Stimulated activated CD8-positive, alpha-beta memory T cell treated with anti-CD3 and anti-CD28 coated beads, Interleukin-12 subunit alpha, Interleukin-12 subunit beta, amount 100 ng/mL, for 24 hours (primary cell): ENCODE results near the gene AJAP1.

ENCODE experiments used
- DNase-seq: peaks from one replicate; pipeline ENCODE4 v3.0.0-alpha.2; 2020; ENCODE audit errors: extremely low read depth

The AJAP1 gene

DNA sequence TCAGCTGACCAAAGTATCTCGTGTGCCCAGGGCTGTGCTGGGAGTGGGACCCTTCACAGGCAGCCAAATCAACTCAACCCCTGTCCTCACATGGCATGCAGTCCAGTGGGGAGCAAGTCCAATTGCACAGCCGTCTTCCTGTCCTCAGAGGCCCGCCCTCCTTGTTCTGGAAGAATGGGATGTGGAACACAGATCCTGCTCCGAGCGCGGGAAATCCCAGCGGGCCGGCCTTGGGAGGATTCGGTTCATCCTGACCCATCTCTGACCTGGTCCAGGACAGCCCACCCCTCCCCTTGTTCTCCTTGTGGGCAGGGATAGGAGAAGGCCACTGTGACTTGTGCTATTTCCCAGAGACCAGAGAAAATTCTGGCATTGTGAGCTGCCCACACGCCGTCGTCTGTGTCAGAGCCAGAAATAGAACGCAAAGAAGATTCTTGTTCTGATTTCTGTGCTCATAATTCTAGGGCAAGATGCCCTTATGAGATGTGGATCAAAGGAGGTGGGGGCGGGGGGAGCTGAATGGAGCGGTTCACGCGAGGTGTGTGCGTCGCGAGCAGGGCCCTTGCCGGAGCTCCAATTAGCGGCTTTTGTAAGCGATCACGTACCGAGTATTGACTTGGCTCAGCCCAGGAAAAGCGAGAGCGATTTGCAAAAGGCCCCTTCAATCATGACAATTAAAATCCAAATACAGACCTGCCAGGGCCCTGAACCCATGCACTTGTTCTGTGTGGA, 79.2 kb downstream of the AJAP1 start:
- DNase-seq, result no peak

DNA sequence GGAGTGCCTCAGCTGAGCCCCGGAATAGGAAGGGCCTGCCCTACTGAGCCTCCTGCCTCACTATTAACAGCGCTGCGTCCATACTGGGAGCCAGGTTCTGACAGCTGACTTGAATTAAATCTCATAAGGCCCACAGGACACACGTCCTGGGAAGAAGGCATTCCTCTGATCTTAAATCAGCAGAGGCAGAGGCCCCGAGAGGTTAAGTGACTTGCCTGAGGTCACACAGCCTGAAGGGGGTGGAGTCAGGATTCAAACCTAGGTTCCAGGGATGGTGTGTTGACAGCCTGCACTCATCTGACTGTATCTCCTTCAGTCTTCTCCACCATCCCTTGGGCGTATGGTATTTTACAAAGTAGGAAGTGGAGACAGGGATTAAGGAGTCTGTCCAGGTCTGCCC, 79.8 kb downstream of the AJAP1 start:
- DNase-seq, result no peak

DNA sequence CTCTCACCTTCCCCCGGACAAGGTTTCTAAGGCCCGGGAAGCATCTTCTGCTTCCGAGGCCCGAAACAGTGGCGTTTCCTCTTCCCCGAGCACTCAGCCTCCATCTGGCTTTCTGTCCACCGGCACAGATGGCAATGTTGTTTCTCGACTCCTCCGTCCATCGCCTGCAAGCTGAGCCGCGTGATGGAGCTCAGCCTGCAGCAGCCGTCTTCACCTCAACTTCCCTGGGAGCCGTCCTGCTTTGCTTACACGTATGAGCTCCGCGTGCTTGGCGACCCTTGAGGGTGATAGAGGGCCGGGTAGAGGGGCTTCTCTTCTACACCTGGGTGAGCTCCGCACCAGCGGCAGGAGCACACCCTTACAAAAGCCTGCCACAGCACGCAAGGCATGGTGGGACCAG, 80.4 kb downstream of the AJAP1 start:
- no peak for DNase-seq

DNA sequence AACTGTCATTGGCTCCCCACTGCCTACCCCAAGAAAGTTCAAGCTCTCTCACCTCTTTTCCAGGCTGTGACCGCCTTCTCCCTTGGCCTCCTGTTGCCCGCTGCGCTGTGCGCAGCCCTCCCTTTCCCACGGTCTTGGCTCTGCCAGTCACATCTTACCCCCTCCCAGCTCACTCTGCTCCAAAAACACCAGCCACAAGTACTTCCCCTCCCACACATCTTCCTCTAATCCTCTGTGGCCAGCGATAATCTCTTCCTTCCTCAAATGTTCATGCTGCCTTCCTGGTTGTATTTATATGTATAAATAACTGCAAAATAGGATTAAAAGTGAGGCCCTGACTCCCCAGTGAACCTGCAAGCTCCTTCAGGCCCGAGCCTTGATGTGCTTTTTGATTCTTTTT, 81.8 kb downstream of the AJAP1 start:
- no peak for DNase-seq

DNA sequence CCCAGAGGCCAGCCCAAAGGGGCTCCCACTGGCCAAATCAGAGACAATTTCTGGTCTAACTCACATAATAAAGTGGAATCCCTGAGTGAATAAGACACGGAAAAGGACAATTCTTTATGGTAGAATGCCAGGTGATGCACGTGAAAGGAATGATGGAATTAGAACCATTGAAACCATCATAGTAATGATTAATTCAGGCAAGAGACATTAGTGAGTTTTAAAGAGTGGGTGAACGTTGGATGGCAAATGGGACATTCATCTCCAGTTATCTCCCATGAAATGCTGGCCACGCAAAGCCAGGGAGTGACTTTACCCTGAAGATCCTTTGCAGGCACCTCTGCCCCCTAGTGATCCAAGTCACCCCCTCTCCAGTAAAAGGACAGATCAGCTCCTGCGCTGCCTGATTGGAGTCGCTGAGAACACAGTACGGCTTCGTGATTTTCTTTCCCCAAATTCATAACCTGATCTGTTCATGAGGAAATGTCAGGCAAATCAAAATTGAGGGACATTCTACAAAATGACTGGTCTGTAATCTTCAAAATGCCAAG, 87.5 kb downstream of the AJAP1 start:
- DNase-seq, result no peak

DNA sequence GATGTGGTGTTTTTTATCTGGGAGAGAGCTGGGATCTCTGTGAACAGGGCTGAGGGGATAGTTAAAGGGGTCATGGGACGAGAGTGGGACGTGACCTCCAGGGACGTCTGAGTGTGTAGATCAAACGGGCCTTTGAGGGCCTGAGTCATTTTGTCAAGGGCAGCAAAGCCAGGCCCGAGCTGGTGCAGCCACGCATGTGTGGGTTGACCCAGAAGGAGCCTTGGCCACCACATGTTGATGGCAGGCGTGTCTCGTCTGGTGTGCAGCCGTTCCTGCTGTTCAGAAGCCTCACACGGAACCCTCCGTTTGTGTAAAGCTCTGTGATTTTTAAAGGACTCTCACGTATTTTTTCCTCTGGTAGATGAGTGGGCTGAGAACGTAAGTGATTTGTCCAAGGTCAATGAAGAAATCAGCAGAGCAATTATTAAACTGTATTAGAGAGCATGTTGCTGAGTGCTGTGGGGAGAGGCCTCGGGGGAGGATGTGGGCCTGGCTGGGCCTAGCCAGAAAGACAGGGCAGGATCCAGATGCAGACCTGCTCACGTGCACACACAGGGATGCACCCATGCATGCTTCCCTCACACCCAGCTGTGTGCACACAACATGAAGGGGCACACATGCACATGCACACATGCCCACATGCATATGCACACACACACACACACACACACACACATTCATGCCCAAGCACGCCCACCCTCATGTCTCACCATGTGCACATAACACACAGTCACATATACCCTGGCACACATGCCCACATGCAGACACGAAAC, 89.8 kb downstream of the AJAP1 start:
- DNase-seq, result no peak

DNA sequence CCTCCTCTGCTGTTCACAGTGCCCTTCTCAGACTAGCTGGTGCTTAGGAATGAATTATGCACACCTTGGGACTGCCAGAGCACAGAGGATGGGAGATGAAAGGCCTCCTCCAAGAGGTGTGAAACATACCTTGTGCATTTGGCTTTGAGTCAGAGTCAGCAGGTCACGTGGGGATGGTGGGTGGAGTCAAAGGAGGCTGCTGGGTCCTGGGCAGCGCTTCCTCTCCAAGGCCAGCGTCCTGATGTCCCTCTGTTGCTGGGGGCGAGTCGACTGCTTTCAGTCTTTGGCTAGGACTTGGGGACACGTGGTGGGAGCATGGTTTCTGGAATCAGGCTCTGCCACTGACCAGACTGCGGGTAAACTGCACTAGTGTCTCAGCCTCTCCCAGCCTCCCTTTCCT, 91.2 kb downstream of the AJAP1 start:
- no peak for DNase-seq

DNA sequence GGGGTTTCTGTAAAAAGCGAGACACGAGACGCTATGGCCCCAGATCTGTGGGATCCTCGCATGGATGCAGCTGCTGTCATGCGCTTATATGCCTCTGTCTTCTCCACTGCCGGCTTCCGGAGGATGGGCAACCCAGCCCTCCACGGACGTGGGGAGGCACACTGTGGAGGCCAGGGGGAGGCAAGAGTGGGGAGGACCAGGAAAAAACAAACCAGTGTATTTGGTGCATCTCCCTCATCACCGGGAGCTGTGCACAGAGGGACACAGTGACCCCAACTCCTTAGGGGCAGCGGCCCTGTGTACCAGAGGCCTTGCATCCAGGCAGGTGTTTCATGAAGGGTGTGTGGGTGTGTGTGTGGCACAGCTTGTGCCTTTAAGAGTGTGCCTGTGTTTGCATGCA, 95.0 kb downstream of the AJAP1 start:
- no peak for DNase-seq

DNA sequence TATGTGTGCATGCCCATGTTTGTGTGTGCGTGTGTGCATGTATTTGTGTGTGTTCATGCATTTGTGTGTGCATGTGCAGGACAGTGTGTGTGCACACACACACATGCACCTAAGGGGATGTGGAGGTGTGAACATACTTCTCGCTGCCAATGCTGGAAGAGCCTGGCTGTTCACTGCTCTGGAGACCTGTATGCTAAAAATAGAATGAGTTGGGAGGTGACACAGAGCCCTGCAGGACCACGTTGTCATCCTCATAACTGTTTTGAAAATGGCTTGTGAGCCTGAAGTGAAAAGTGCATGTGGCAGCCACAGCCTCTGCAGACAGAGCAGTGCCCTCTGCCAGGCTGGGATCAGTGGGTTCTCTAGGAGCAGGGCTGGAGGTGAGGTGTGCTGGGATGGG, 95.8 kb downstream of the AJAP1 start:
- no peak for DNase-seq

DNA sequence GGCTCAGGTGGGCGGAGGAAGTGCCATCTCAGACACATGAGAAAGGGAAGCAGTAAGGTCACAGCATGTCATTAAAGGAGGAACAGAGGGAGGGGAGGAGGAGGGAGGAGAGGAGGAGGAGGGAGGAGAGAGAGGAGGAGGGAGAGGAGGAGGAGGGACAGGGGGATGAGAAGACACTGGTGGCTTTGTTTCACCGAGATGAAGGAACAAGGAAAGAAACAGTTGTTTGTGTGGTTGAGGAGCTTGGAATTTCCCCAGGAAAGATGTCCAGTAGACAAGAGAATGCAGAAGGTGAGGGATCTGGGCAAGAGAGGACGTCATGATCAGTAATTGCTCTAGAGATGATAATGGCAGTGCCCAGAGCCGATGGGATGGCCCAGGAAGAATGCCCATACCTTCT, 97.7 kb downstream of the AJAP1 start:
- DNase-seq, result no peak

DNA sequence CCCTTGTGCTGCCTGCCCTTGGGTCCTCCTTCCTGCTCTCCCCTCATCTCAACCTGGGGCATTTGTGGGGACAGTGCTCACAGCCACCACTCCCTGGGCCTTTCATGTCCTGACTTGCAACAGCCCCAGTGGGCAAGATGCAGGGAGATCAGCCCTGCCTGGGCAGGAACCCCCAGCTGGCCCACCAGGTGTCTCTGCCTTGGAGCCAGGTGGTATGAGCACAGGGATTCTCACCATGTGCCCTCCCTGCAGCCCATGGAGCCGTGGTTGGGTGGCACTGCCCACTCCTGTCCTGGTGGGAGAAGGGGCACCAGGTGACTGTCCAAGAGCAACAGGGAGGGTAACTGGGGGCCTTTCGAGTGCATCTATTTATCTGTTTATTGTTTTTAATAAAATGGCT, 100.4 kb downstream of the AJAP1 start:
- DNase-seq, result no peak

DNA sequence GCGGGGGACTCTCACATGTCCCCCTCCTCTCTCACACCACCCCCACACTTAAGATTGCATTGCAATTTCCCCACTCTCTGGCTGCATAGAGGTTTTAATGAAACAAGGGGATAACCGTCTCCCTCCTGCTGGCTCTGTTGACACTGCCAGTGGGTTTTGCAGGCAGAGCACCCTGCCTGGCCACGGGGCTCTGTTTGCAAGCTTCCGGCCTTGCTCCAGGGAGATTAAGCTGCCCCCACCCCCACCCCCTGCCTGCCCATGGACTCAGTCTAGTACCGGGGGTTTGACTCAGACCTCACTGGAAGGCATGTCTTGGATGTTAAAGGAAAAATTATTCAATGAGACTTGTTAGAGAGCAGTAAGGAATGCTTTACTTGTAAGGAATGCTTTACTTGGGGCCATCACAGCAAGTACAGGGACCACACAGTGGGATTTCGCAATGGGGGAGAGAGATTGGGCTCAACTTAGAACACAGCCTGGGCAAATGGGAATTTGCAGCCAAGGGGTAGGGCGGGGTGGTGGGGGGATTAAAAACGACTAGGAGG, 101.0 kb downstream of the AJAP1 start:
- no peak for DNase-seq

DNA sequence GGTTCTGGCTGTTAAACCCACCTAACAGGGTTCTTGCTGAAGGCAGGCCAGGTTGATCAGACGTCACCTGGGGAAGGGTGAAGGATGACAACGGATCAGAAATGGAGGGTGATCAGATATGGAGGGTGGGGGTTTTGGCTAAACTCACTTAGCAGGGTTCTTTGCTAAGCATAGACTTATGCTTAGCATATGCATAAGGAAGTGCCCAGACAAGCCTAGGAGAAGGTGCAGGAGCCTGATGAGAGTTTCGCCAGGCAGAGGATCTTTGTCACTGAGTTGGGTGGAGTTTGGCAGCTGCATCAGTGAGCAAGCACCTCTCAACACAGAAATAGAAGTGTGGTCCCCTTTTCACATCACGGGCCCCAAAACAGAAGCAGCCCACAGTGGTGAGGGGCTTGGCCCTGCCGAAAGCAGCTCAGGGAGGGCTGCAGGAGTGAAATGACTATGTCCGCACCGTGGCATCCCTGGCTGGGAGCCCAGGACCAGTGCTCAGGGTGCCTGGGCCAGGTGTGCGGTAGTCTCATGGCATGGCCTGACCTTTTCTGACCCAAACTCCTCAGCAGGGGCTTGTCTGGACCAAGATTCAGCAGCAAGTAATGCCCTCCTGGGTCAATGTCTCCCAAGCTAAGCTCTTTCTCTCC, 101.6 kb downstream of the AJAP1 start:
- DNase-seq, result no peak

DNA sequence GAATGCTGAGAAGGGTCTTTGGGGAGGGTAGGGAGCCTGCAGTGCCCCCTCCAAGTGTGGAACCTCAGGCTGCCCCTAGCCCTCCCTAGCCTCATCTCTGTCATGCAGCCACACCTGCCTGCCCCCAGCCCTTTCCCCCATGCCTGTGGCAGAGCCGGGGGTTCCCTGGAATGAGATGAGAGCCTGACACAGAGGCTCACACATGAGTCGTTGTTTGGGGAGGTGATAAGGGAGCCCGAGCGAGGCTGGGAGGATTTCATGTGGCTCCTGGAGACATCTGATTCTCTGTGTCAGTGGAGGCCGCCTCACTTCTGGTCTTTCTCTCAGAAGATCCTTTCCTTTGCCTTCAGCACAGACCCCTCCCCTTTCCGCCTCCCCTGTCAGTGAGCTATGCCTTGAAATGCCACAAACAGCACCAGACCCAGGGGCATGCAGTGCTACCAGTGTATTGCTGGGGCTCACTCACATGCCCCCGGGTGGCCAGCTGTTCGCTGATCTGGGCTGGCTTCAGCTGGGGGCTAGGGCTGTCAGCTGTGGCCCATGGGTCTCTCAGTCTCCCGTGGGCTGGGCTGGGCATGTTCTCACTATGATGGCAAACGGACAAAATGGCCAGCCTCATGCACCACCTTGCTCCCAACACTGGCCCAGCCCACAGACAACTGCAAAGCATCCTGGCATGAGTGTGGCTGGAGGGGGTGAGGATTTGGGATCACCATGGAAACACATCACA, 102.6 kb downstream of the AJAP1 start:
- DNase-seq, result no peak

DNA sequence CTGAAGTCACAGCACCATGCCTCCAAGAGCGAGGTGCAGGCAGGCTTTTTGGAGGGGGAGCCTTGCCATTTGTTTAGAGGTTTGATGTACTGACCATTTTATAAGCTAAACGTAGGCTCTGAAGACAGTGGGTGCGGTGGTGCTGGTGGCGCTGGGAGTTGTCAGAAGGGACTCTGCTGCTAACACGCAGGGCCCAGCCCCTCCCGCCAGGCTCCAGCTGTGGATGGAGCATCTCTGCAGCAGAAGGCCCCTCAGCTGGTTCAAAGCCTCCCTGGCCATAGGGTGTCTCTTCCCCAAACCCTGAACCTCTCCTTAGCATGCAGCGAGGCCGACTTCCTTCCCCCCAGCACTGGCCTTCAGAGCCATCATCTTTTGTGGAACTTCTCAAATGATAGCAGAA, 105.3 kb downstream of the AJAP1 start:
- DNase-seq, result no peak

DNA sequence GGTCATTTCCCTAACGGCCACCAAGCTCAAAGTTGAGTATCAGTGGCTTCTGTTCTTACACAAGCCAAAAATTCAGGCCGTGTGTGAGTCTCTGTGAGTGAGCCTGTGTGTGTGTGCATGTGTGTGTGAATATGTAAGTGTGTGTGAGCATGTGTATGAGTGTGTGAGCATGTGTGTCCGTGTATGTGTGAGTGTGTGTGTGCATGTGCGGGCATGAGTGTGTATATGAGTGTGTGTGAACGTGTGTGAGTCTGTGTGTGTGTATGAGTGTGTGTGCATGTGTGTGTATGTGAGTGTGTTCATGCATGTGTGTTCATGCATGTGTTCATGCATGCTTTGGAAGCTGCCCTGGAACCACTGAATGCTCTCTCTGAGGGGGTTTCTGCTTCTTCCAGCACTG, 105.7 kb downstream of the AJAP1 start:
- DNase-seq, result no peak

DNA sequence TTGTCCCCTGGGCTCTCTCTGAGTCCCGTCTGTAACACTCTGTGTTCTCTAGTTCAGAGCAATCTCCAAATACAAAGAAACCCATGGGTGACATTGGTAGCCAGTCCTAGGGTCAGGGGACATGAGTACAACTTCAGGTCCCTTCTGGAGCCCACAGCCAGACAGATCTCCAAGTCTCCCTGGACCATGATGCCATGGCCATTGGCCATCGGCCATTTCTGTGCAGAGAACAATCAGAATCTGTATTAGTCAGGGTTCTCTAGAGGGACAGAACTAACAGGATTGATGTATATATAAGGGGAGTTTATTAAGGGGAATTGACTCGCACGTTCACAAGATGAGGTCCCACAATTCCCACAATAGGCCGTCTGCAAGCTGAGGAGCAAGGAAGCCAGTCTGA, 106.9 kb downstream of the AJAP1 start:
- DNase-seq, result no peak

DNA sequence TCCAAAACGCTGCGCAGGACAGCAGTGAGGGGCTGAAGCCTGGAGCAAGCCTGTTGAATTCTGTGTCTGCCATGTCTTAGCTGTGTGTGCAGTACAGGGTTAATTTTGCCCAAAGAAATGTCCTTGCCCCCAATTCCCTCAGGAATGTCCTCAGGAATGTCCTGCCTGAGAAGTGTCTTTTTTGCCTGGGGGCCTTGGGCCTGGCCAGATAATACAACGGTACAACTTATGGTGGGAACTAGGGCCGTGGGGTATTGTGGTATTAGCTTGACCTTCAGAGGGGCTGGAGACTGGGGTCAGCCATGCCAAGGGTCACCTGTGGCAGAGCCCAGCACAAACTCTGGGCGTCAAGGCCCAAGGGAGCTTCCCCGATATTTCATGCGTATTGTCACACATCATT, 107.7 kb downstream of the AJAP1 start:
- no peak for DNase-seq

DNA sequence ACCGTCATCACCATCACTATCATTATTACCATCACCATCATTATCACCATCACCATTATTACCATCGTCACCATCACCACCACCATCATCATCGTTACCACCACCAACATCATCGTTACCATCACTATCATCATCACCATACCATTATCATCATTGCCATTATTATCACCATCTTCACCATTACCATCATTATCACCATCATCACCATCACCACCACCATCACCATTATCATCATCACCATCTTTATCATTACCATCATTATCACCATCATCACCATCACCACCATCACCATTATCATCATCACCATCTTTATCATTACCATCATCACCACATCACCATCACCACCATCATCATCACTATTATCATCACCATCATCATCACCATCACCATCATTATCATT, 112.9 kb downstream of the AJAP1 start:
- DNase-seq, result no peak

DNA sequence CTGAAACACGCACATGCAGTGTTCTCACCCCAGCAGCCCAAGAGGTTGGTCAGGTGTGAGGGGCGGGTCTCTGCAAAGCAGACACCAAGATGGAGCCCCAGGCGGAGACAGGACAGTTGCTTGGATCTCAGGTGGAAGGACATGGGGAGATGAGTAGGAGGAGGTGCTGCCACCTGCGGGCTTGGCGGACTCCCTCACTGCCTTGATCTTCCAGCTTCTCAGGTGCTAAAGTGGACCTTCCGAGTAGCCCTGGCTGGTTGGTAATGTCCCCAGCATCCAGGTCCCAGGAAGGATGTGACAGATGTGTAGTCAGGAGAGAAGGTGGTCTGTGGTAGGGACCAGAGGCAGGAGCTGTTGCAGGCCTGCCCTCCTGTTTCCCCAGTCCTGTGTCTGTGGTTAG, 114.1 kb downstream of the AJAP1 start:
- no peak for DNase-seq

DNA sequence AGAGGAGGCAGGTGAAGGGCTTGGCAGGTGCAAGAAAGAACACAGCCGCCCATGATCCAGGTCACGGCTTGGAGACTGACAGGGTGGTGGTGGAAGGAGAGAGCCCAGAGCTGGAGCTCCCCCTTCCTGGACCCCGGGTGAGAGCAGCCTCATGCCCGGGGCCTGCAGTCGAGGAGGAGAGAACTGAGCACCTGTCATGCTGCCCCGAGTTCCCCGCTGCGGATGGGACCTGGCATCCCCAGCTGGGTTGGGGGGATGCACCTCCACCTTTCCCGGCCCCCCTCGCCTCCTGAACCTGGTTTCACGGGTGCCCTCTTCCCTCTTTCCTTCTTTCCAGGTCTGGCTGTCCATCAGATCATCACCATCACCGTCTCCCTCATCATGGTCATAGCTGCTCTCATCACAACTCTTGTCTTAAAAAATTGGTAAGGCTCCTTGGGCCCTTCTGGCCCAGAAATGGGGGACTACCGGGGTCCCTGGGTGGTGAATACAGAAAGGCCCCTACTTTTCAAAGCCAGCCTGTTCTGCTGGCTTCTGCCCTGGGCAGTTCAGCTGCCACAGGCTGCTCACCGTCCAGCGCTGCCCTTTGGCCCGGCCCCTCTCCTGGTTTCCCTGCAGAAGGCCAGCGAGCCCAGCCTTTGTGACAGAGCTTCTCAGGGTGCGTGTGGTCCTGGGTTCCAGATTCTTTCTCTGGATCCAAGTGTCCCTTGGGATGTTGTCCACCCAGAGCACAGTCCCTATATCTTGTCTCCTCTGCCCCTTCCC, 115.3 kb downstream of the AJAP1 start:
- no peak for DNase-seq
